ENCODE results near the gene JMJD6. TPM values are rescaled to one million over a fixed set of nuclear protein-coding genes. Genes with fewer than 3 reads are reported as not detected.
A peak's percentile ranks its signal among the peaks of the same experiment; 100 is the strongest.

The JMJD6 gene
- total RNA-seq, 4 donors from 2014 or later: 21.5 to 42.6 (median 38.8) TPM

GRCh38 chr17:76675648-76676047 lies 50.8 kb downstream of the JMJD6 start:
- Histone ChIP-seq H3K4me3 (no peak overlapping the region), H3K4me1 (peaks cover 0 to 4% (median 2%) of the 10 kb centered on the region in 4 donors), H3K27me3 (no peaks in the 10 kb centered on the region), H3K36me3 (no peaks in the 10 kb centered on the region), H3K9me3 (no peaks in the 10 kb centered on the region), H3K27ac (no peak overlapping the region)
- no peak for DNase-seq
- no peak for TF ChIP-seq CTCF (IDR thresholded peaks at IDR 0.05)
- no peak for TF ChIP-seq POLR2A (IDR thresholded peaks at IDR 0.05)

GRCh38 chr17:76674600-76674999 lies 51.8 kb downstream of the JMJD6 start:
- Histone ChIP-seq H3K9me3 (no peaks in the 10 kb centered on the region), H3K4me1 (peaks cover 0 to 4% (median 2%) of the 10 kb centered on the region in 4 donors), H3K27me3 (no peaks in the 10 kb centered on the region), H3K27ac (peak overlapping the region in 1 of 4 donors; percentile 12), H3K36me3 (no peaks in the 10 kb centered on the region), H3K4me3 (no peak overlapping the region)
- TF ChIP-seq CTCF (IDR thresholded peaks at IDR 0.05) (no peak), POLR2A (IDR thresholded peaks at IDR 0.05) (no peak)
- no peak for DNase-seq

- Histone ChIP-seq H3K9me3 (no peaks in the 10 kb centered on the region), H3K4me3 (no peak overlapping the region), H3K27me3 (no peaks in the 10 kb centered on the region), H3K27ac (peak overlapping the region in 2 of 4 donors; percentile 12 to 29), H3K4me1 (peaks cover 0 to 4% (median 2%) of the 10 kb centered on the region in 4 donors), H3K36me3 (no peaks in the 10 kb centered on the region)
- TF ChIP-seq POLR2A (IDR thresholded peaks at IDR 0.05): no peak
- TF ChIP-seq CTCF (IDR thresholded peaks at IDR 0.05): no peak
- no peak for DNase-seq
Measured at GRCh38 chr17:76673729-76674128, 52.7 kb downstream of the JMJD6 start.

- Histone ChIP-seq H3K27me3 (no peaks in the 10 kb centered on the region), H3K9me3 (no peaks in the 10 kb centered on the region), H3K4me3 (no peak overlapping the region), H3K4me1 (peaks cover 0 to 4% (median 2%) of the 10 kb centered on the region in 4 donors), H3K36me3 (no peaks in the 10 kb centered on the region), H3K27ac (peak overlapping the region in 2 of 4 donors; percentile 92 to 93)
- TF ChIP-seq CTCF (IDR thresholded peaks at IDR 0.05) (no peak), POLR2A (IDR thresholded peaks at IDR 0.05) (no peak)
- no peak for DNase-seq
Measured at GRCh38 chr17:76672892-76673291, 53.5 kb downstream of the JMJD6 start.

- no peaks in the 10 kb centered on the region for H3K9me3 ChIP-seq
- no peaks in the 10 kb centered on the region for H3K27me3 ChIP-seq
- no peak for TF ChIP-seq POLR2A (IDR thresholded peaks at IDR 0.05)
- TF ChIP-seq CTCF (IDR thresholded peaks at IDR 0.05): no peak
Measured at GRCh38 chr17:76672270-76672851, 54.0 kb downstream of the JMJD6 start.

More at GRCh38 chr17:76672270-76672851, 54.0 kb downstream of the JMJD6 start:
- H3K4me1 ChIP-seq: peaks cover 0 to 4% (median 2%) of the 10 kb centered on the region in 4 donors
- H3K27ac ChIP-seq: peak overlapping the region; percentile 72 to 93 (median 87)
- H3K4me3 ChIP-seq: peak overlapping the region; percentile 47 to 75 (median 59)
- H3K36me3 ChIP-seq: no peaks in the 10 kb centered on the region
- no peak for DNase-seq

All from Peyer's patch (tissue), 4 donors.